SU-DHL-6 (cell line): Measurements from ENCODE around the gene BOD1.

ENCODE experiments used
- CTCF ChIP-seq: fragments of 200-600 bp; sonication (generic); IDR thresholded peaks from one replicate; pipeline ENCODE4 v1.5.1; 2017; ENCODE audit warnings: antibody characterized with exemption, mild to moderate bottlenecking, low read length, moderate library complexity; ENCODE audit not compliant: insufficient read depth, poor library complexity, severe bottlenecking
- EZH2phosphoT487 ChIP-seq: fragments of 200-600 bp; sonication (generic), shearing (Covaris generic); conservative IDR thresholded peaks from 2 replicates; pipeline ENCODE4 v1.6.1; 2018; ENCODE audit warnings: mild to moderate bottlenecking, antibody characterized with exemption, low read length, moderate library complexity, mixed read lengths

- TF ChIP-seq CTCF = no peak
- no peak for TF ChIP-seq EZH2phosphoT487
These were observed 6.0 kb upstream of the BOD1 start for GRCh38 chr5:173622183-173623047.
